ENCODE results near the gene TCOF1.
"Not testable (repeated sequence)": the region's sequence is repeated elsewhere in the genome, so short reads cannot be mapped to it uniquely, and the experiment has no call there.

Gene TCOF1

GRCh38 chr5:150413902-150414790 is 56.6 kb downstream of the TCOF1 start:
- not testable (repeated sequence) for DNase-seq (ENCODE audit: low read depth in 2 of 3, low spot score in 2 of 3)

GRCh38 chr5:150419630-150420270 is 62.3 kb downstream of the TCOF1 start:
- DNase-seq (ENCODE audit: low read depth in 2 of 3, low spot score in 2 of 3), result no peak

GRCh38 chr5:150422075-150422474 is 64.6 kb downstream of the TCOF1 start:
- DNase-seq (ENCODE audit: low read depth in 2 of 3, low spot score in 2 of 3), result no peak

- DNase-seq (ENCODE audit: low read depth in 2 of 3, low spot score in 2 of 3), result no peak
Measured at GRCh38 chr5:150422758-150423157, 65.3 kb downstream of the TCOF1 start.

GRCh38 chr5:150426165-150426564 is 68.7 kb downstream of the TCOF1 start:
- not testable (repeated sequence) for DNase-seq (ENCODE audit: low read depth in 2 of 3, low spot score in 2 of 3)

GRCh38 chr5:150428106-150428876 is 70.8 kb downstream of the TCOF1 start:
- no peak for DNase-seq (ENCODE audit: low read depth in 2 of 3, low spot score in 2 of 3)

GRCh38 chr5:150428978-150429377 is 71.5 kb downstream of the TCOF1 start:
- DNase-seq (ENCODE audit: low read depth in 2 of 3, low spot score in 2 of 3), result no peak

- DNase-seq (ENCODE audit: low read depth in 2 of 3, low spot score in 2 of 3), result no peak
Measured at GRCh38 chr5:150429410-150429873, 71.9 kb downstream of the TCOF1 start.

GRCh38 chr5:150431048-150431447 is 73.6 kb downstream of the TCOF1 start:
- no peak for DNase-seq (ENCODE audit: low read depth in 2 of 3, low spot score in 2 of 3)

- DNase-seq (ENCODE audit: low read depth in 2 of 3, low spot score in 2 of 3), result no peak
Measured at GRCh38 chr5:150431574-150431973, 74.1 kb downstream of the TCOF1 start.

- DNase-seq (ENCODE audit: low read depth in 2 of 3, low spot score in 2 of 3), result no peak
Measured at GRCh38 chr5:150434464-150434863, 77.0 kb downstream of the TCOF1 start.

- DNase-seq (ENCODE audit: low read depth in 2 of 3, low spot score in 2 of 3), result peak; percentile 66 to 87 (median 84)
Measured at GRCh38 chr5:150436141-150436680, 78.7 kb downstream of the TCOF1 start.

GRCh38 chr5:150438873-150439546 is 81.5 kb downstream of the TCOF1 start:
- no peak for DNase-seq (ENCODE audit: low read depth in 2 of 3, low spot score in 2 of 3)

GRCh38 chr5:150440948-150441812 is 83.7 kb downstream of the TCOF1 start:
- DNase-seq (ENCODE audit: low read depth in 2 of 3, low spot score in 2 of 3), result no peak

GRCh38 chr5:150441813-150442698 is 84.6 kb downstream of the TCOF1 start:
- DNase-seq (ENCODE audit: low read depth in 2 of 3, low spot score in 2 of 3), result no peak

- no peak for DNase-seq (ENCODE audit: low read depth in 2 of 3, low spot score in 2 of 3)
Measured at GRCh38 chr5:150442699-150443080, 85.2 kb downstream of the TCOF1 start.

- no peak for DNase-seq (ENCODE audit: low read depth in 2 of 3, low spot score in 2 of 3)
Measured at GRCh38 chr5:150443242-150444075, 86.0 kb downstream of the TCOF1 start.

GRCh38 chr5:150444770-150445169 is 87.3 kb downstream of the TCOF1 start:
- DNase-seq (ENCODE audit: low read depth in 2 of 3, low spot score in 2 of 3), result no peak
